Fibroblast of lung (primary cell): ENCODE data around the gene SNHG17. TPM values are rescaled to one million over a fixed set of nuclear protein-coding genes. Genes with fewer than 3 reads are reported as not detected.
"Not testable (repeated sequence)": the region's sequence is repeated elsewhere in the genome, so short reads cannot be mapped to it uniquely, and the experiment has no call there.

Source experiments
- DNase-seq, 2 donors: peaks; one replicate each; pipeline versions ENCODE4 v3.0.0 to v3.0.0-alpha.2; 2010; ENCODE audit warnings: low read depth in 2 of 2
- H2AFZ ChIP-seq: 2 replicates; pipeline ENCODE4 v1.5.1; 2012; ENCODE audit warnings: low read length, control low read depth, inconsistent platforms
- H3K27ac ChIP-seq: 2 replicates; pipeline ENCODE4 v1.5.1; 2011; ENCODE audit warnings: low read length, control low read depth; ENCODE audit not compliant: insufficient read depth
- H3K27me3 ChIP-seq: 2 replicates; pipeline ENCODE4 v1.5.1; 2011; ENCODE audit warnings: mild to moderate bottlenecking, low read length; ENCODE audit not compliant: control insufficient read depth, insufficient read depth
- H3K36me3 ChIP-seq: 2 replicates; pipeline ENCODE4 v1.5.1; 2011; ENCODE audit warnings: low read length; ENCODE audit not compliant: control insufficient read depth, insufficient read depth
- H3K4me1 ChIP-seq: 2 replicates; pipeline ENCODE4 v1.5.1; 2011; ENCODE audit warnings: low read length; ENCODE audit not compliant: control insufficient read depth, insufficient read depth; ENCODE audit errors: extremely low read depth
- H3K4me2 ChIP-seq: 2 replicates; pipeline ENCODE4 v1.5.1; 2011; ENCODE audit warnings: low read length, control low read depth; ENCODE audit not compliant: insufficient read depth; ENCODE audit errors: extremely low read depth
- H3K4me3 ChIP-seq, 4 experiments: fragments of 200-600 bp in 1 of 4; sonication (generic) in 1 of 4; replicated peaks in 1 of 4; 2 replicates each; pipeline ENCODE4 v1.5.1; 2011 to 2016; ENCODE audit warnings: low read length in 4 of 4, low read depth in 3 of 4, mild to moderate bottlenecking in 3 of 4, control low read depth in 2 of 4, inconsistent platforms in 1 of 4, mixed read lengths in 1 of 4; ENCODE audit not compliant: insufficient read depth in 1 of 4; ENCODE audit errors: control extremely low read depth in 1 of 4
- H3K79me2 ChIP-seq: 2 replicates; pipeline ENCODE4 v1.5.1; 2012; ENCODE audit warnings: mild to moderate bottlenecking, low read length, inconsistent platforms; ENCODE audit not compliant: control insufficient read depth, insufficient read depth
- H3K9ac ChIP-seq: 2 replicates; pipeline ENCODE4 v1.5.1; 2011; ENCODE audit warnings: mild to moderate bottlenecking, low read length, control low read depth; ENCODE audit not compliant: insufficient read depth
- H3K9me3 ChIP-seq: 2 replicates; pipeline ENCODE4 v1.5.1; 2012; ENCODE audit warnings: low read depth, low read length; ENCODE audit not compliant: control insufficient read depth, insufficient read depth
- H4K20me1 ChIP-seq: 2 replicates; pipeline ENCODE4 v1.5.1; 2011; ENCODE audit warnings: low read length; ENCODE audit not compliant: control insufficient read depth, insufficient read depth; ENCODE audit errors: extremely low read depth
- EZH2 ChIP-seq: IDR thresholded peaks from 2 replicates; pipeline ENCODE4 v1.5.1; 2012; ENCODE audit warnings: low read length, control low read depth, mild to moderate bottlenecking; ENCODE audit errors: missing control alignments
- polyA plus RNA-seq, 2 donors: library from polyadenylated mRNA; depleted of rRNA in 1 of 2; stranded (reverse) in 1 of 2; unstranded in 1 of 2; fragments of >200 nt; gene quantifications; 2 replicates each; pipeline ENCODE4 v1.2.1, GENCODE V29; 2011 to 2012; ENCODE audit warnings: missing spikeins in 1 of 2
- total RNA-seq: library from RNA; depleted of rRNA; stranded (reverse); fragments of >200 nt; gene quantifications from 2 replicates; pipeline ENCODE4 v1.2.1, GENCODE V29; 2014
- TF ChIP-seq, protein P1 (sequence below), 2 donors: IDR thresholded peaks in 1 of 2; conservative IDR thresholded peaks in 1 of 2; 1 replicate in 1 of 2; 2 replicates in 1 of 2; pipeline ENCODE4 v1.5.1; 2011 to 2012; ENCODE audit warnings: low read length in 2 of 2, control low read depth in 1 of 2, inconsistent platforms in 1 of 2, low read depth in 1 of 2, mild to moderate bottlenecking in 1 of 2

SNHG17 gene
- total and polyA plus RNA-seq, 2 donors (not counting 1 experiment from before 2014, with no cell fraction given), result 10.6 to 15.0 TPM

DNA sequence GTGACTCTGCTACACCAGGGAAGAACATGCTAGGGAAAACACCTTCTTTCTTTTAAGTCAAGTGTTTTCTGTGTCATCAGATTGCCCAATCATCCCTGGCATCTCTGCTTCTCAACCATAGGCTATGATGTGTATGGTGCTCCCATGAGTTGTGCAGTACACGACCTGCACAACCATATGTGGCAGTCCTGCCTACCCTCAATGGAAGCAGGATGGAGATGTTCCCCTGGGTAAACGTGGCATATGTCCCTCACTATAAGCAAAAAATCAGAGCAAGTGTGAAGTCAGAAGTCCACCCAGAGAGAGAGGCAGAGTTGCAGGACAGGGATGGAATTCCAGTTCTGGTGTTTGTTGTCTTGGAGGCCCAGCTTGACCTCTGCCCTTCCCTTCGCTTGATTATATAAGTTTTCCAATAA, 10.3 kb upstream of the SNHG17 start:
- no peak overlapping the region for H3K4me2 ChIP-seq
- TF ChIP-seq, protein P1, sequence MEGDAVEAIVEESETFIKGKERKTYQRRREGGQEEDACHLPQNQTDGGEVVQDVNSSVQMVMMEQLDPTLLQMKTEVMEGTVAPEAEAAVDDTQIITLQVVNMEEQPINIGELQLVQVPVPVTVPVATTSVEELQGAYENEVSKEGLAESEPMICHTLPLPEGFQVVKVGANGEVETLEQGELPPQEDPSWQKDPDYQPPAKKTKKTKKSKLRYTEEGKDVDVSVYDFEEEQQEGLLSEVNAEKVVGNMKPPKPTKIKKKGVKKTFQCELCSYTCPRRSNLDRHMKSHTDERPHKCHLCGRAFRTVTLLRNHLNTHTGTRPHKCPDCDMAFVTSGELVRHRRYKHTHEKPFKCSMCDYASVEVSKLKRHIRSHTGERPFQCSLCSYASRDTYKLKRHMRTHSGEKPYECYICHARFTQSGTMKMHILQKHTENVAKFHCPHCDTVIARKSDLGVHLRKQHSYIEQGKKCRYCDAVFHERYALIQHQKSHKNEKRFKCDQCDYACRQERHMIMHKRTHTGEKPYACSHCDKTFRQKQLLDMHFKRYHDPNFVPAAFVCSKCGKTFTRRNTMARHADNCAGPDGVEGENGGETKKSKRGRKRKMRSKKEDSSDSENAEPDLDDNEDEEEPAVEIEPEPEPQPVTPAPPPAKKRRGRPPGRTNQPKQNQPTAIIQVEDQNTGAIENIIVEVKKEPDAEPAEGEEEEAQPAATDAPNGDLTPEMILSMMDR (conservative IDR thresholded peaks at IDR 0.05 in 1 of 2, IDR thresholded peaks at IDR 0.05 in 1 of 2; ENCODE audit: low read depth in 1 of 2, low read length in 2 of 2), result no peak
- no peak for TF ChIP-seq EZH2
- H2AFZ ChIP-seq, result no peak overlapping the region

DNA sequence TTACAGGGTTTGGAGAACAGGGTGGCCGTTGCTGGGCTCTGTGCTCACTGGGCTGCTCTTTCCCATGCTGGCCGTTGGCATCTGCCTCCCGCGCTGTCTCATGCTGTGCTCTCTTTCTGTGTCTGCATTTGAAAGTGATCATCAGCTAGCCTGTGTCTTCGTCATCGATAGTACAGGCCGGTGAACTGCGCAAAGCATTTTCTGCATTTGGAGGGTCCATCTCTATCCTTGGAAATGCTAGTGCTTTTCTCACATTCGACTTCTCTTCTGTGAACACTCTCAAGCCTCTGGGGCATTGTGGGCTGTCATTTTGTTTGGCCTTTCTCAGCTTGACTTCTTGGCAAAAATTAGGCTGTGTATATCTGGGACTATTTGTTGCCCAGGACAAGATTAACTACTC, 6.8 kb upstream of the SNHG17 start:
- Histone ChIP-seq H3K4me3 (no peak overlapping the region), H3K27ac (no peak overlapping the region), H3K27me3 (peaks cover 2% of the 10 kb centered on the region), H3K9me3 (no peaks in the 10 kb centered on the region), H4K20me1 (no peaks in the 10 kb centered on the region), H3K4me1 (no peaks in the 10 kb centered on the region), H2AFZ (no peak overlapping the region), H3K9ac (no peak overlapping the region), H3K36me3 (no peaks in the 10 kb centered on the region), H3K4me2 (no peak overlapping the region), H3K79me2 (no peaks in the 10 kb centered on the region)
- DNase-seq, result no peak
- TF ChIP-seq, protein P1 (conservative IDR thresholded peaks at IDR 0.05 in 1 of 2, IDR thresholded peaks at IDR 0.05 in 1 of 2; ENCODE audit: low read depth in 1 of 2, low read length in 2 of 2), result no peak
- TF ChIP-seq EZH2, result no peak

More for the DNA sequence above, 10.3 kb upstream of the SNHG17 start:
- H3K9me3 ChIP-seq, result no peaks in the 10 kb centered on the region
- no peak overlapping the region for H3K4me3 ChIP-seq
- no peaks in the 10 kb centered on the region for H3K4me1 ChIP-seq
- no peaks in the 10 kb centered on the region for H4K20me1 ChIP-seq
- H3K27me3 ChIP-seq, result no peaks in the 10 kb centered on the region
- H3K9ac ChIP-seq, result no peak overlapping the region
- no peak for DNase-seq
- H3K36me3 ChIP-seq, result peaks cover 2% of the 10 kb centered on the region
- no peak overlapping the region for H3K27ac ChIP-seq
- H3K79me2 ChIP-seq, result no peaks in the 10 kb centered on the region

DNA sequence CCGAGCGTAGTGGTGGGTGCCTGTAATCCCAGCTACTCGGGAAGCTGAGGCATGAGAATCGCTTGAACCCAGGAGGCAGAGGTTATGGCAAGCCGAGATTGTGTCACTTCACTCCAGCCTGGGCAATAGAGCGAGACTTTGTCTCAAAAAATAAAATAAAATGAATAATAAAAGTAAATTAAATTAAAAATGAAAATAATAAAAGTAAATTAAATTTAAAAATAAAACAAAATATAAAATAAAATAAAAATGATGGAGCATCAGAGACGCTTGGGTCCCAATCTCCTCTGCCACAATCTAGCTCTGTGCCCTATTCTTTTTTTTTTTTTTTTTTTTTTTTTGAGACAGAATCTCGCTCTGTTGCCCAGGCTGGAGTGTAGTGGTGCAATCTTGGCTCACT, 6.0 kb upstream of the SNHG17 start:
- H2AFZ ChIP-seq, H4K20me1 ChIP-seq, H3K27ac ChIP-seq, DNase-seq, H3K4me2 ChIP-seq, H3K4me3 ChIP-seq, H3K36me3 ChIP-seq, H3K4me1 ChIP-seq, H3K27me3 ChIP-seq, H3K79me2 ChIP-seq, H3K9ac ChIP-seq, H3K9me3 ChIP-seq: not testable (repeated sequence)
